Neural progenitor cell (in vitro differentiated cells): ENCODE data around the gene VAT1L.

Source experiments
- CTCF ChIP-seq: fragments of 200-600 bp; sonication (generic); IDR thresholded peaks from 2 replicates; pipeline ENCODE4 v1.5.1; 2017; ENCODE audit warnings: antibody characterized with exemption, mild to moderate bottlenecking
- EZH2 ChIP-seq: fragments of 200-600 bp; sonication (generic); IDR thresholded peaks from 2 replicates; pipeline ENCODE4 v1.6.1; 2017; ENCODE audit warnings: antibody characterized with exemption, mild to moderate bottlenecking, moderate library complexity

- TF ChIP-seq CTCF (no peak), EZH2 (no peak)
Observed at GRCh38 chr16:77812856-77813500, 24.6 kb downstream of the VAT1L start.
